A673 (cell line): Measurements from ENCODE around the gene FGF3. TPM values are rescaled to one million over a fixed set of nuclear protein-coding genes. Genes with fewer than 3 reads are reported as not detected.
"Not testable (repeated sequence)": the region's sequence is repeated elsewhere in the genome, so short reads cannot be mapped to it uniquely, and the experiment has no call there.

ENCODE experiments used
- BruUV-seq: library from RNA; stranded (reverse); fragments of 400-500 nt; replicated peaks from 2 replicates; lab custom pipeline; 2021; lab: Mats Ljungman, UMichigan
- CTCF ChIA-PET: fragments of 300-600 bp; sonication (Branson Sonifier 250); formaldehyde crosslinking; loops from one replicate; lab custom pipeline; 2022; ENCODE audit warnings: antibody characterized with exemption; lab: Charles Lee
- POLR2A ChIA-PET: fragments of 300-600 bp; sonication (Branson Sonifier 250); formaldehyde crosslinking; loops from one replicate; lab custom pipeline; 2022; ENCODE audit warnings: antibody characterized with exemption; ENCODE audit not compliant: low non-redundant PET; lab: Charles Lee
- DNase-seq: peaks from one replicate; pipeline ENCODE4 v3.0.0-alpha.2; 2015; ENCODE audit warnings: low spot score
- H3K27ac ChIP-seq: fragments of 200-600 bp; sonication (generic); 2 replicates; pipeline ENCODE4 v1.5.1; 2016; ENCODE audit warnings: mixed run types, low read depth, mild to moderate bottlenecking, mixed read lengths, antibody characterized with exemption, low read length; ENCODE audit not compliant: poor library complexity, severe bottlenecking
- H3K27me3 ChIP-seq: fragments of 200-600 bp; sonication (generic); replicated peaks from 2 replicates; pipeline ENCODE4 v1.6.1; 2017; ENCODE audit warnings: mixed run types, low read depth, mild to moderate bottlenecking, mixed read lengths, antibody characterized with exemption, low read length; ENCODE audit not compliant: insufficient read depth, poor library complexity
- H3K36me3 ChIP-seq: fragments of 200-600 bp; sonication (generic); 2 replicates; pipeline ENCODE4 v1.6.1; 2016; ENCODE audit warnings: mixed run types, mild to moderate bottlenecking, mixed read lengths, antibody characterized with exemption, low read length; ENCODE audit not compliant: insufficient read depth, poor library complexity, severe bottlenecking
- H3K4me1 ChIP-seq: fragments of 200-600 bp; sonication (generic); 2 replicates; pipeline ENCODE4 v1.6.1; 2017; ENCODE audit warnings: mixed run types, mild to moderate bottlenecking, mixed read lengths, antibody characterized with exemption, low read length; ENCODE audit not compliant: insufficient read depth, poor library complexity, severe bottlenecking
- H3K4me3 ChIP-seq: fragments of 200-600 bp; sonication (generic); 2 replicates; pipeline ENCODE4 v1.5.1; 2016; ENCODE audit warnings: low read depth, mixed run types, mild to moderate bottlenecking, mixed read lengths, low read length; ENCODE audit not compliant: poor library complexity, severe bottlenecking
- H3K9me3 ChIP-seq: fragments of 200-600 bp; sonication (generic); 2 replicates; pipeline ENCODE4 v1.6.1; 2016; ENCODE audit warnings: mixed run types, low read depth, mild to moderate bottlenecking, mixed read lengths, antibody characterized with exemption, low read length; ENCODE audit not compliant: poor library complexity, severe bottlenecking
- EZH2 ChIP-seq: fragments of 200-600 bp; sonication (generic); IDR thresholded peaks from 2 replicates; pipeline ENCODE4 v1.6.1; 2017; ENCODE audit warnings: borderline replicate concordance, low read depth, mild to moderate bottlenecking, mixed read lengths, antibody characterized with exemption, low read length; ENCODE audit not compliant: poor library complexity, severe bottlenecking
- intact Hi-C: fragments of 100-400 bp; cut with micrococcal nuclease; formaldehyde crosslinking; loops from one replicate; pipeline ENCODE4 v1.10.0; 2022; ENCODE audit not compliant: unreplicated experiment
- total RNA-seq: library from RNA; stranded (reverse); gene quantifications from 2 replicates; pipeline ENCODE4 v1.2.3, GENCODE V29; 2021
- TF ChIP-seq, protein P1 (sequence below): fragments of 300-800, 200-600 bp; sonication (generic); conservative IDR thresholded peaks from 2 replicates; pipeline ENCODE4 v1.5.1; 2017; ENCODE audit warnings: low read depth, mild to moderate bottlenecking, antibody characterized with exemption, low read length, moderate library complexity, mixed read lengths

The FGF3 gene
- total RNA-seq, 1 experiment from 2014 or later: not detected

GRCh38 chr11:69770540-69770939 lies 48.7 kb downstream of the FGF3 start:
- ChIA-PET CTCF (no interaction called here), POLR2A (interaction anchor here (0.7 kb wide), 1 partner anchor 720 kb away, joined by 7 read pairs; no protein-coding TSS in a partner anchor)
- TF ChIP-seq EZH2: no peak
- TF ChIP-seq, protein P1, sequence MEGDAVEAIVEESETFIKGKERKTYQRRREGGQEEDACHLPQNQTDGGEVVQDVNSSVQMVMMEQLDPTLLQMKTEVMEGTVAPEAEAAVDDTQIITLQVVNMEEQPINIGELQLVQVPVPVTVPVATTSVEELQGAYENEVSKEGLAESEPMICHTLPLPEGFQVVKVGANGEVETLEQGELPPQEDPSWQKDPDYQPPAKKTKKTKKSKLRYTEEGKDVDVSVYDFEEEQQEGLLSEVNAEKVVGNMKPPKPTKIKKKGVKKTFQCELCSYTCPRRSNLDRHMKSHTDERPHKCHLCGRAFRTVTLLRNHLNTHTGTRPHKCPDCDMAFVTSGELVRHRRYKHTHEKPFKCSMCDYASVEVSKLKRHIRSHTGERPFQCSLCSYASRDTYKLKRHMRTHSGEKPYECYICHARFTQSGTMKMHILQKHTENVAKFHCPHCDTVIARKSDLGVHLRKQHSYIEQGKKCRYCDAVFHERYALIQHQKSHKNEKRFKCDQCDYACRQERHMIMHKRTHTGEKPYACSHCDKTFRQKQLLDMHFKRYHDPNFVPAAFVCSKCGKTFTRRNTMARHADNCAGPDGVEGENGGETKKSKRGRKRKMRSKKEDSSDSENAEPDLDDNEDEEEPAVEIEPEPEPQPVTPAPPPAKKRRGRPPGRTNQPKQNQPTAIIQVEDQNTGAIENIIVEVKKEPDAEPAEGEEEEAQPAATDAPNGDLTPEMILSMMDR: no peak
- Histone ChIP-seq H3K27ac (no peak overlapping the region), H3K9me3 (no peaks in the 10 kb centered on the region), H3K36me3 (no peaks in the 10 kb centered on the region), H3K4me1 (no peaks in the 10 kb centered on the region), H3K27me3 (peaks cover 64% of the 10 kb centered on the region), H3K4me3 (no peak overlapping the region)
- intact Hi-C loops: no loop called here
- BruUV-seq: no TSS peak
- peak; percentile 28 for DNase-seq

GRCh38 chr11:69765498-69765995 lies 53.7 kb downstream of the FGF3 start:
- no TSS peak for BruUV-seq
- Histone ChIP-seq H3K27ac (no peak overlapping the region), H3K4me1 (no peaks in the 10 kb centered on the region), H3K4me3 (no peak overlapping the region), H3K27me3 (peaks cover 18% of the 10 kb centered on the region), H3K36me3 (no peaks in the 10 kb centered on the region), H3K9me3 (no peaks in the 10 kb centered on the region)
- TF ChIP-seq EZH2: no peak
- TF ChIP-seq, protein P1: no peak
- intact Hi-C loops: no loop called here
- ChIA-PET POLR2A (no interaction called here), CTCF (no interaction called here)
- DNase-seq: no peak

GRCh38 chr11:69764918-69765317 lies 54.3 kb downstream of the FGF3 start:
- peaks cover 12% of the 10 kb centered on the region for H3K27me3 ChIP-seq
- intact Hi-C loops, DNase-seq, CTCF ChIA-PET, H3K4me3 ChIP-seq, H3K36me3 ChIP-seq, POLR2A ChIA-PET, H3K4me1 ChIP-seq, H3K27ac ChIP-seq, BruUV-seq, H3K9me3 ChIP-seq: not testable (repeated sequence)

GRCh38 chr11:69760319-69760718 lies 58.9 kb downstream of the FGF3 start:
- DNase-seq: no peak
- Histone ChIP-seq H3K27ac (no peak overlapping the region), H3K27me3 (peaks cover 4% of the 10 kb centered on the region), H3K9me3 (no peaks in the 10 kb centered on the region), H3K4me1 (no peaks in the 10 kb centered on the region), H3K4me3 (no peak overlapping the region), H3K36me3 (no peaks in the 10 kb centered on the region)
- BruUV-seq: no TSS peak
- ChIA-PET CTCF (no interaction called here), POLR2A (no interaction called here)
- intact Hi-C loops: no loop called here
- TF ChIP-seq EZH2: no peak

Other genes with a start within 250 kb of the FGF3 start
- gene CCND1, start 178.3 kb downstream of the FGF3 start, total RNA-seq: 2,517 and 2,519 TPM in 2 replicates
- gene LTO1, start 144.1 kb downstream of the FGF3 start, total RNA-seq: 52.8 and 56.0 TPM in 2 replicates
- gene FGF19, start 115.4 kb downstream of the FGF3 start, total RNA-seq: 0.69 TPM in 1 of 2 replicates, not detected in the other
- gene FGF4, start 44.1 kb downstream of the FGF3 start, total RNA-seq: not detected in 2 replicates